Tibial artery (tissue), 4 donors: ENCODE results near the gene HTT.

ENCODE experiments used
- DNase-seq, 2 donors: peaks; one replicate each; pipeline ENCODE4 v3.0.0-alpha.2; 2019
- H3K27ac ChIP-seq, 2 donors: fragments of 200-600 bp; sonication (generic) in 1 of 2; 1 replicate in 1 of 2; 2 replicates in 1 of 2; pipeline ENCODE4 v1.5.1; 2018 to 2019; ENCODE audit warnings: mild to moderate bottlenecking in 1 of 2
- H3K27me3 ChIP-seq, 2 donors: fragments of 200-600 bp; sonication (generic) in 1 of 2; one replicate each; pipeline versions ENCODE4 v1.5.1 to v1.6.0; 2016 to 2019
- H3K36me3 ChIP-seq, 3 donors: fragments of 200-600 bp; sonication (generic) in 2 of 3; one replicate each; pipeline ENCODE4 v1.5.1; 2016 to 2019; ENCODE audit warnings: mild to moderate bottlenecking in 2 of 3
- H3K4me1 ChIP-seq, 4 donors: fragments of 200-600 bp; sonication (generic) in 2 of 4; 1 replicate in 3 of 4; 2 replicates in 1 of 4; pipeline ENCODE4 v1.5.1; 2016 to 2019
- H3K4me3 ChIP-seq, 2 donors: fragments of 200-600 bp; sonication (generic) in 1 of 2; 1 replicate in 1 of 2; 2 replicates in 1 of 2; pipeline ENCODE4 v1.5.1; 2018 to 2019; ENCODE audit warnings: mild to moderate bottlenecking in 2 of 2
- H3K9me3 ChIP-seq, 3 donors: fragments of 200-600 bp; sonication (generic) in 1 of 3; one replicate each; pipeline ENCODE4 v1.5.1; 2016 to 2019
- intact Hi-C: fragments of 100-400 bp; cut with DNase I; formaldehyde crosslinking; loops from one replicate; pipeline ENCODE4 v1.15.0; 2023; ENCODE audit warnings: low total_unique reads
- TF ChIP-seq, protein P1 (sequence below), 2 experiments: fragments of 200-600 bp in 1 of 2; fragments of 450-650 bp in 1 of 2; IDR thresholded peaks; one replicate each; pipeline ENCODE4 v1.5.1; 2017 to 2019; ENCODE audit warnings: antibody characterized with exemption in 2 of 2, mild to moderate bottlenecking in 1 of 2, moderate library complexity in 1 of 2

Gene HTT

GRCh38 chr4:3249711-3250437 lies 175.4 kb downstream of the HTT start:
- peaks cover 0 to 10% (median 0%) of the 10 kb centered on the region in 3 donors for H3K36me3 ChIP-seq
- no peaks in the 10 kb centered on the region for H3K9me3 ChIP-seq
- H3K4me1 ChIP-seq, result no peaks in the 10 kb centered on the region
- no peak overlapping the region for H3K27ac ChIP-seq
- H3K27me3 ChIP-seq, result no peaks in the 10 kb centered on the region
- TF ChIP-seq, protein P1, sequence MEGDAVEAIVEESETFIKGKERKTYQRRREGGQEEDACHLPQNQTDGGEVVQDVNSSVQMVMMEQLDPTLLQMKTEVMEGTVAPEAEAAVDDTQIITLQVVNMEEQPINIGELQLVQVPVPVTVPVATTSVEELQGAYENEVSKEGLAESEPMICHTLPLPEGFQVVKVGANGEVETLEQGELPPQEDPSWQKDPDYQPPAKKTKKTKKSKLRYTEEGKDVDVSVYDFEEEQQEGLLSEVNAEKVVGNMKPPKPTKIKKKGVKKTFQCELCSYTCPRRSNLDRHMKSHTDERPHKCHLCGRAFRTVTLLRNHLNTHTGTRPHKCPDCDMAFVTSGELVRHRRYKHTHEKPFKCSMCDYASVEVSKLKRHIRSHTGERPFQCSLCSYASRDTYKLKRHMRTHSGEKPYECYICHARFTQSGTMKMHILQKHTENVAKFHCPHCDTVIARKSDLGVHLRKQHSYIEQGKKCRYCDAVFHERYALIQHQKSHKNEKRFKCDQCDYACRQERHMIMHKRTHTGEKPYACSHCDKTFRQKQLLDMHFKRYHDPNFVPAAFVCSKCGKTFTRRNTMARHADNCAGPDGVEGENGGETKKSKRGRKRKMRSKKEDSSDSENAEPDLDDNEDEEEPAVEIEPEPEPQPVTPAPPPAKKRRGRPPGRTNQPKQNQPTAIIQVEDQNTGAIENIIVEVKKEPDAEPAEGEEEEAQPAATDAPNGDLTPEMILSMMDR (IDR thresholded peaks at IDR 0.05), result no peak
- intact Hi-C loops, result no loop called here
- no peak overlapping the region for H3K4me3 ChIP-seq
- no peak for DNase-seq

- no peak overlapping the region for H3K27ac ChIP-seq
- intact Hi-C loops, result no loop called here
- TF ChIP-seq, protein P1 (IDR thresholded peaks at IDR 0.05), result no peak
- peaks cover 0 to 12% (median 0%) of the 10 kb centered on the region in 3 donors for H3K36me3 ChIP-seq
- H3K27me3 ChIP-seq, result no peaks in the 10 kb centered on the region
- no peaks in the 10 kb centered on the region for H3K9me3 ChIP-seq
- no peak overlapping the region for H3K4me3 ChIP-seq
- no peak for DNase-seq
- no peaks in the 10 kb centered on the region for H3K4me1 ChIP-seq
Observed at GRCh38 chr4:3250438-3250955, 176.0 kb downstream of the HTT start.

DNA sequence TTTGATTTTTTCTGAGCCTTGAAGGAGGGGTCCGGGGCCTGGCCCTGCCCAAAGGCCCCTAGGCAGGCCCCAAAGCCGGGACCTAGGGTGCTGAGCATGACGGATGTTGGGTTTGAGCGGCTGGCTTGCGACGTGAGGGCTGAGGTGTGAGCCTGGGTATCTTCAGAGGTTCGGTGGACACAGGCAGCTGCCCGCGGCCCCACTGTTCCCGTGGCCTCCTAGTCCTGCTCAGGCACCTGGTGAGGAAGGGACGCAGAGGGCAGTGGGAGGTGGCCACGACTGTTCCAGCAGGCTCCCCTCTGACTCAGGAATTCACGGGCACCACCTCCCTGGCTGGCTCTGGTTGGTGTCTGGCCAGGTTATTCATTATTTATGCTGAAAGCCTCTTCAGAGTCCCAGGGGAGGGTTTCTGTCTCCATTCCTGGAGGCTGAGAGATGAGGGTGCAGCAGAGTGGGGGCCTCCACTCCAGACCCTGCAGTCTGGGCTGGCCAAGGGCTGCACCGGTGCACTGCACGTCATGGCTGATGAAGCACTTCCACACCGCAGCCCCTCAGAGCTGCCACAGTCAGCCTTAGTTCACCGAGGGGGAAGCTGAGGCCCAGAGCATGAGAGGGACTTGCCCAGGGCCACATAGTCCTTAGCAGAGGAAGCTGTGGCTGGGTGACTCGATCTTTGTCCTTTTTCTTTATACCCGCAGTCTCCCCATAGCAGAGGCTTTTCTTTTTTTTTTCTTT lies 176.6 kb downstream of the HTT start:
- TF ChIP-seq, protein P1 (IDR thresholded peaks at IDR 0.05), result no peak
- H3K27me3 ChIP-seq, result no peaks in the 10 kb centered on the region
- DNase-seq, result peak; percentile 9 to 39
- H3K9me3 ChIP-seq, result no peaks in the 10 kb centered on the region
- H3K36me3 ChIP-seq, result peaks cover 0 to 18% (median 0%) of the 10 kb centered on the region in 3 donors
- intact Hi-C loops, result no loop called here
- H3K4me1 ChIP-seq, result no peaks in the 10 kb centered on the region
- no peak overlapping the region for H3K4me3 ChIP-seq
- no peak overlapping the region for H3K27ac ChIP-seq

DNA sequence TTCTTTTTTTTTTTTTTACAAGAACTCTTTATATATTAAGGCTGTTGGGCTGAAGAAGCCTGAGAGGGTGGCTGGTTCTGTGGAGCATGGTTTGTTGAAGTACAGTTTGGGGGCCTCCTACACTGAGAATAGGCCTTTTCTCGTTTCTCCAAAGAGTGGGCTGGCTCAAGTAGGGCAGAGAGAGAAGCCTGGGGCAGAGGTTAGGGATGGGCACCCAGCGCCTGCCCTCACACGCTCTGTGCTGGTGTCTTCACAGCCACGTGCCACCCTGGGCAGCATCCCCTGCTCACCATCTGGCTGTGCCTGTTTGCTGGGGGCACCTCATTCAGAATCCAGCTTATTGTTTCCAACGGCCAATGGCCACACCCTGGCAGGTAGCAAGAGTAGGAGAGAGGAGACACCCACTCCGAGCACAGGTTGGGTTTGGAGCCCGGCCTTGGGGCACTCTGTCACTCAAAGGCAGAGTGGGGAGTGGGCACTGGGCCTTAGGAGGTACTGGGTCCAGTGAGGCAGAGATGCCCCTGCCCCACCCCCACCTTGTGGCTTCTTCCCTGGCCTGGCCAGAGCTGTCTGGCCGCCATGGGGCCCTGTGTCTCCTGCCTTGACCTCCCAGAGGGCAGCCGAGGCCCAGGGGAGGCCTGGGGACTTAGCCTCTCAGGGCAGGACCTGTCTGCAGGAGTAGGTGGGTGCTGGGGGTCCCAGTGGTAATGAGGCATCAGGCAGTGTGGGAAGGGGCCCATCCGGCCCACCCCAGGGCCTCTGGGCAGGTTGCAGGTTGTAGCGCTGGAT lies 177.4 kb downstream of the HTT start:
- Histone ChIP-seq H3K36me3 (peaks cover 0 to 19% (median 0%) of the 10 kb centered on the region in 3 donors), H3K4me3 (no peak overlapping the region), H3K4me1 (no peaks in the 10 kb centered on the region), H3K27me3 (no peaks in the 10 kb centered on the region), H3K27ac (no peak overlapping the region), H3K9me3 (no peaks in the 10 kb centered on the region)
- intact Hi-C loops, result no loop called here
- DNase-seq, result peak; percentile 16 to 53
- TF ChIP-seq, protein P1 (IDR thresholded peaks at IDR 0.05), result no peak

DNA sequence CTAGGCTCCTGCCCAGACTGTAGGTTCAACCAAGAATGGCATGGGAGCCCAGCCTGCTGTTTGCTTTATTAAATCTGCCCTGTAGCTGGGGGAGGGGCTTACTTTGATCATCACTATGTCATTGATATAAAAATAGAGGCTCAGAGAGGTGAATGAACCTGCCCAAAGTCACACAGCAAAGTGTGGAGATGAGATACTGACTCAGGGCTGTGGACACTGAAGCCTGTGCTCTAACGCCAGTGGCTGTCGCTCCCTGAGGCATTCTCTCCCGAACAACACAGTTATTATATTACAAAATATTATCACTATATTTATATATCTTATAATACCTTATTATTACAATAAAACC lies 178.0 kb downstream of the HTT start:
- Histone ChIP-seq H3K9me3 (no peaks in the 10 kb centered on the region), H3K27ac (no peak overlapping the region), H3K27me3 (no peaks in the 10 kb centered on the region), H3K36me3 (peaks cover 0 to 19% (median 0%) of the 10 kb centered on the region in 3 donors), H3K4me1 (no peaks in the 10 kb centered on the region), H3K4me3 (no peak overlapping the region)
- peak in 1 of 2 donors; percentile 2 for DNase-seq
- intact Hi-C loops, result no loop called here
- TF ChIP-seq, protein P1 (IDR thresholded peaks at IDR 0.05), result no peak
